ENCODE data around the gene SSMEM1.
"Not testable (repeated sequence)": the region's sequence is repeated elsewhere in the genome, so short reads cannot be mapped to it uniquely, and the experiment has no call there.

Gene SSMEM1

DNA sequence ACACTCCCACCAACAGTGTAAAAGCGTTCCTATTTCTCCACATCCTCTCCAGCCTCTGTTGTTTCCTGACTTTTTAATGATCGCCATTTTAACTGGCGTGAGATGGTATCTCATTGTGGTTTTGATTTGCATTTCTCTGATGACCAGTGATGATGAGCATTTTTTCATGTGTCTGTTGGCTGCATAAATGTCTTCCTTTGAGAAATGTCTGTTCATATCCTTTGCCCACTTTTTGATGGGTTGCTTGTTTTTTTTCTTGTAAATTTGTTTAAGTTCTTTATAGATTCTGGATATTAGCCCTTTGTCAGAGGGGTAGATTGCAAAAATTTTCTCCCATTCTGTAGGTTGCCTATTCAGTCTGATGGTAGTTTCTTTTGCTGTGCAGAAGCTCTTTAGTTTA lies 42.0 kb downstream of the SSMEM1 start:
- DNase-seq (ENCODE audit: low spot score), result not testable (repeated sequence)

DNA sequence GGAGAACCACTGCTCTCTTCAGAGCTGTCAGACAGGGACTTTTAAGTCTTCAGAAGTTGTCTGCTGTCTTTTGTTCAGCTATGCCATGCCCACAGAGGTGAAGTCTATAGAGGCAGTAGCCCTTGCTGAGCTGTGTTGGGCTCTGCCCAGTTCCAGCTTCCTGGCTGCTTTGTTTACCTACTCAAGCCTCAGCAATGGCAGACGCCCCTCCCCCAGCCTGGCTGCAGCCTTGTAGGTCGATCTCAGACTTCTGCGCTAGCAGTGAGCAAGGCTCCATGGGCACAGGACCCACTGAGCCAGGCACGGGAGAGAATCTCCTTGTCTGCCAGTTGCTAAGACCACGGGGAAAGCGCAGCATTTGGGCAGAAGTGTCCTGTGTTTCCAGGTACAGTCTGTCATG lies 46.9 kb downstream of the SSMEM1 start:
- no peak for DNase-seq (ENCODE audit: low spot score)

- no peak for DNase-seq (ENCODE audit: low spot score)
Observed at GRCh38 chr7:130256704-130257103, 49.0 kb downstream of the SSMEM1 start.

GRCh38 chr7:130258494-130259078 lies 50.9 kb downstream of the SSMEM1 start:
- no peak for DNase-seq (ENCODE audit: low spot score)

DNA sequence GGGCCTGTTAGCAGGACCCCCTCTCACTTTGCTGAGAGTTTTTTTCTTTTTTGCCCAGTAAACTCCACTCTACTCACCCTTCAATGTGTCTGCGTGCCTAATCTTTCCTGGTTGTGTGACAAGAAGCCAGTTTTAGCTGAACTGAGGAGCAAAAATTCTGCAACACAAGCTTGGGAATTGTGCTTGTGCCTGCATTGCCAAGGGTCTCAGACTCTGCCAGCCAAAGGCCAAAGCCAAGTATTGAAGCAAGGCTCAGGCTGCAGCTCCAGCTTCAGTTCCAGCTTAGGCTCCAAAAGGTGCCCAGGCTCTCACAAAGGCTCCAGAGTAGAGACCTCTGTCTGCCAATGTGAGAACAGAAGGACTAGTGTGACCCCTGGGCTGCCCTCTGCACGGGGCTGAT lies 54.8 kb downstream of the SSMEM1 start:
- DNase-seq (ENCODE audit: low spot score), result no peak

GRCh38 chr7:130263130-130263529 lies 55.5 kb downstream of the SSMEM1 start:
- no peak for DNase-seq (ENCODE audit: low spot score)

Measured in kidney tubule cell (primary cell).